ENCODE data around the gene PLCXD1.

GRCh38 chrX:295136-295535 is 14.0 kb downstream of the PLCXD1 start:
- TF ChIP-seq CTCF (IDR thresholded peaks at IDR 0.05) (no peak), POLR2A (IDR thresholded peaks at IDR 0.05) (no peak)
